A673 (cell line): ENCODE results near the gene GIPC2. TPM values are rescaled to one million over a fixed set of nuclear protein-coding genes. Genes with fewer than 3 reads are reported as not detected.

ENCODE experiments used
- BruUV-seq: library from RNA; stranded (reverse); fragments of 400-500 nt; replicated peaks from 2 replicates; lab custom pipeline; 2021; lab: Mats Ljungman, UMichigan
- CTCF ChIA-PET: fragments of 300-600 bp; sonication (Branson Sonifier 250); formaldehyde crosslinking; loops from one replicate; lab custom pipeline; 2022; ENCODE audit warnings: antibody characterized with exemption; lab: Charles Lee
- POLR2A ChIA-PET: fragments of 300-600 bp; sonication (Branson Sonifier 250); formaldehyde crosslinking; loops from one replicate; lab custom pipeline; 2022; ENCODE audit warnings: antibody characterized with exemption; ENCODE audit not compliant: low non-redundant PET; lab: Charles Lee
- DNase-seq: peaks from one replicate; pipeline ENCODE4 v3.0.0-alpha.2; 2015; ENCODE audit warnings: low spot score
- H3K27ac ChIP-seq: fragments of 200-600 bp; sonication (generic); 2 replicates; pipeline ENCODE4 v1.5.1; 2016; ENCODE audit warnings: mixed run types, low read depth, mild to moderate bottlenecking, mixed read lengths, antibody characterized with exemption, low read length; ENCODE audit not compliant: poor library complexity, severe bottlenecking
- H3K27me3 ChIP-seq: fragments of 200-600 bp; sonication (generic); replicated peaks from 2 replicates; pipeline ENCODE4 v1.6.1; 2017; ENCODE audit warnings: mixed run types, low read depth, mild to moderate bottlenecking, mixed read lengths, antibody characterized with exemption, low read length; ENCODE audit not compliant: insufficient read depth, poor library complexity
- H3K36me3 ChIP-seq: fragments of 200-600 bp; sonication (generic); 2 replicates; pipeline ENCODE4 v1.6.1; 2016; ENCODE audit warnings: mixed run types, mild to moderate bottlenecking, mixed read lengths, antibody characterized with exemption, low read length; ENCODE audit not compliant: insufficient read depth, poor library complexity, severe bottlenecking
- H3K4me1 ChIP-seq: fragments of 200-600 bp; sonication (generic); 2 replicates; pipeline ENCODE4 v1.6.1; 2017; ENCODE audit warnings: mixed run types, mild to moderate bottlenecking, mixed read lengths, antibody characterized with exemption, low read length; ENCODE audit not compliant: insufficient read depth, poor library complexity, severe bottlenecking
- H3K4me3 ChIP-seq: fragments of 200-600 bp; sonication (generic); 2 replicates; pipeline ENCODE4 v1.5.1; 2016; ENCODE audit warnings: low read depth, mixed run types, mild to moderate bottlenecking, mixed read lengths, low read length; ENCODE audit not compliant: poor library complexity, severe bottlenecking
- H3K9me3 ChIP-seq: fragments of 200-600 bp; sonication (generic); 2 replicates; pipeline ENCODE4 v1.6.1; 2016; ENCODE audit warnings: mixed run types, low read depth, mild to moderate bottlenecking, mixed read lengths, antibody characterized with exemption, low read length; ENCODE audit not compliant: poor library complexity, severe bottlenecking
- CTCF ChIP-seq: fragments of 300-800, 200-600 bp; sonication (generic); conservative IDR thresholded peaks from 2 replicates; pipeline ENCODE4 v1.5.1; 2017; ENCODE audit warnings: low read depth, mild to moderate bottlenecking, antibody characterized with exemption, low read length, moderate library complexity, mixed read lengths
- EZH2 ChIP-seq: fragments of 200-600 bp; sonication (generic); IDR thresholded peaks from 2 replicates; pipeline ENCODE4 v1.6.1; 2017; ENCODE audit warnings: borderline replicate concordance, low read depth, mild to moderate bottlenecking, mixed read lengths, antibody characterized with exemption, low read length; ENCODE audit not compliant: poor library complexity, severe bottlenecking
- intact Hi-C: fragments of 100-400 bp; cut with micrococcal nuclease; formaldehyde crosslinking; loops from one replicate; pipeline ENCODE4 v1.10.0; 2022; ENCODE audit not compliant: unreplicated experiment
- total RNA-seq: library from RNA; stranded (reverse); gene quantifications from 2 replicates; pipeline ENCODE4 v1.2.3, GENCODE V29; 2021

GIPC2 gene
- total RNA-seq, 1 experiment from 2014 or later, result not detected

- no peak for DNase-seq
- TF ChIP-seq CTCF (no peak), EZH2 (no peak)
- intact Hi-C loops, result loop anchor here (5.0 kb wide), 1 partner anchor 49 kb away; no protein-coding TSS in a partner anchor
- no peaks in the 10 kb centered on the region for H3K4me1 ChIP-seq
- H3K27me3 ChIP-seq, result no peaks in the 10 kb centered on the region
- H3K36me3 ChIP-seq, result no peaks in the 10 kb centered on the region
- ChIA-PET POLR2A (no interaction called here), CTCF (no interaction called here)
- H3K9me3 ChIP-seq, result no peaks in the 10 kb centered on the region
- BruUV-seq, result no TSS peak
- H3K4me3 ChIP-seq, result no peak overlapping the region
- no peak overlapping the region for H3K27ac ChIP-seq
Observed at GRCh38 chr1:78086697-78087096, 40.9 kb downstream of the GIPC2 start.

- H3K27me3 ChIP-seq, result no peaks in the 10 kb centered on the region
- ChIA-PET CTCF (no interaction called here), POLR2A (no interaction called here)
- no TSS peak for BruUV-seq
- H3K4me1 ChIP-seq, result no peaks in the 10 kb centered on the region
- intact Hi-C loops, result loop anchor here (5.0 kb wide), 1 partner anchor 51 kb away; no protein-coding TSS in a partner anchor
- no peak overlapping the region for H3K4me3 ChIP-seq
- TF ChIP-seq CTCF, result no peak
- no peak for TF ChIP-seq EZH2
- H3K27ac ChIP-seq, result no peak overlapping the region
- H3K9me3 ChIP-seq, result no peaks in the 10 kb centered on the region
- DNase-seq, result no peak
- H3K36me3 ChIP-seq, result no peaks in the 10 kb centered on the region
Observed at GRCh38 chr1:78088015-78088414, 42.2 kb downstream of the GIPC2 start.

- Histone ChIP-seq H3K27me3 (no peaks in the 10 kb centered on the region), H3K27ac (no peak overlapping the region), H3K4me1 (no peaks in the 10 kb centered on the region), H3K4me3 (no peak overlapping the region), H3K9me3 (no peaks in the 10 kb centered on the region), H3K36me3 (no peaks in the 10 kb centered on the region)
- ChIA-PET CTCF (no interaction called here), POLR2A (no interaction called here)
- no TSS peak for BruUV-seq
- TF ChIP-seq CTCF (no peak), EZH2 (no peak)
- no peak for DNase-seq
- intact Hi-C loops, result loop anchor here (5.0 kb wide), 1 partner anchor 51 kb away; no protein-coding TSS in a partner anchor
Observed at GRCh38 chr1:78088486-78088885, 42.7 kb downstream of the GIPC2 start.
